GDM1 (cell line): ENCODE data around the gene MBD6.

Source experiments
- DNase-seq: peaks from one replicate; lab custom pipeline; 2025; lab: John Stamatoyannopoulos, UW

The MBD6 gene, protein sequence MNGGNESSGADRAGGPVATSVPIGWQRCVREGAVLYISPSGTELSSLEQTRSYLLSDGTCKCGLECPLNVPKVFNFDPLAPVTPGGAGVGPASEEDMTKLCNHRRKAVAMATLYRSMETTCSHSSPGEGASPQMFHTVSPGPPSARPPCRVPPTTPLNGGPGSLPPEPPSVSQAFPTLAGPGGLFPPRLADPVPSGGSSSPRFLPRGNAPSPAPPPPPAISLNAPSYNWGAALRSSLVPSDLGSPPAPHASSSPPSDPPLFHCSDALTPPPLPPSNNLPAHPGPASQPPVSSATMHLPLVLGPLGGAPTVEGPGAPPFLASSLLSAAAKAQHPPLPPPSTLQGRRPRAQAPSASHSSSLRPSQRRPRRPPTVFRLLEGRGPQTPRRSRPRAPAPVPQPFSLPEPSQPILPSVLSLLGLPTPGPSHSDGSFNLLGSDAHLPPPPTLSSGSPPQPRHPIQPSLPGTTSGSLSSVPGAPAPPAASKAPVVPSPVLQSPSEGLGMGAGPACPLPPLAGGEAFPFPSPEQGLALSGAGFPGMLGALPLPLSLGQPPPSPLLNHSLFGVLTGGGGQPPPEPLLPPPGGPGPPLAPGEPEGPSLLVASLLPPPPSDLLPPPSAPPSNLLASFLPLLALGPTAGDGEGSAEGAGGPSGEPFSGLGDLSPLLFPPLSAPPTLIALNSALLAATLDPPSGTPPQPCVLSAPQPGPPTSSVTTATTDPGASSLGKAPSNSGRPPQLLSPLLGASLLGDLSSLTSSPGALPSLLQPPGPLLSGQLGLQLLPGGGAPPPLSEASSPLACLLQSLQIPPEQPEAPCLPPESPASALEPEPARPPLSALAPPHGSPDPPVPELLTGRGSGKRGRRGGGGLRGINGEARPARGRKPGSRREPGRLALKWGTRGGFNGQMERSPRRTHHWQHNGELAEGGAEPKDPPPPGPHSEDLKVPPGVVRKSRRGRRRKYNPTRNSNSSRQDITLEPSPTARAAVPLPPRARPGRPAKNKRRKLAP

DNA sequence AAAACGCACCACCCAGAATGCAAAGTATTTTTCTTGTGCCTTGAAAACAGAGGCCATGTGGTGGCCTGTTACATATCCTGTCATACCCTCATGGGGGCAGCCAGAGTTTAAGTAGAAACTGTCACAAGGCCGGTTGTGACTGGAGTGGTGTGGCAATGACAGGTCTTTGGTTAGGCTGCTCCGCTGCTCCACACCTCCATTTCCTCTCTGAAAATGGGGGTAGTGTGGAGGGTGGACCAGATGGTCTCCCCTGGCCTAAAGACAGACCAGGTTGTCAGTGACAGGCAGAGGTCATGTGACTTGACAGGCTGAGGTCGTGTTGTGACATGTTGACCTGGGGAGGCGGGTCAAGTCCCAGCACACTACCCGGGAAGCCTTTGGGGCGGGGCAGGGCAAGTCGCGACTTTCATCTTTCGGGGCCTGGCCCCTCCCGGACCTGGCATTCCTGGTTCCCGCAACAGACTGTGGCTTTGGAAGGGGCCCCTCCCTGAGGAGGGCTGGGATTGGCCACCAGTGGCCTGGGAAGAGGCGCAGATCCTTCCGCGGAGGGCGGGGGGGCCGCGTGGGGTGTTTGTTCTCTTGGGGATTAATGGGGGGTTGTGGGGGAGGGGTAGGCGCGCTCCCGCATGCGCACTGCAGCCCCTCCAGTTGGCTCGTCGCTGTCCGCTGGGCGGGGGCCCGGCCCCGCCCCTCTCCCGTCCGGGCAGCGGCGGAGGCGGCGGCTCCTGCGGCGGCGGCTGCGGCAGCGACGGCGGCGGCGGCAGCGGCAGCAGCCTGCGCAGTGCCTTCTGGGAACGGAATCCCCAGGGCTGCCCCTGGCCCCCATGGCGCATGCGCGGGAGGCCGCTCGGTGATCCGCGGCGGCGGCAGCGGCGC, at the start of gene MBD6:
Gene MBD6, plus strand, starts transcription at position 814 of the 876 bp plus-strand sequence. CDS start 1,480 bp downstream, outside the sequence.
- DNase-seq: peak; percentile 91

DNA sequence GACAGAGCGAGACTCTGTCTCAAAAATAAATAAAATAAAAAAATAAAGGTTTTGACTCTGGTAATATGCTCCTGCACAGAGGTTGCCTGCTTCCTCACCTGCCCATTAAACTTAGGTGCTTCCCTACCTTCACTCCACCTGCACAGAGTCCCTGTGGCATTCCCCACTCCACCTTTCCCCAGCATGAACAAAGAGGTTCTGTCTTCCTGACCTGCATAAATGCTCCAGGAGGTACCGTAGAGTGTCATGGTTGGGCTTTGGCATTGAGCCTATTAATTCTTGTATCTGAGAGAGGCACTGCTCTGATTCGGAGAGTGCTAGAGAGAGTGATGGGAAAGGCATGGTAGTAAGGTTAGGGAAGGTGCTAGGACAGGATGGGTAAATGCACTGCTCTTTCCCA, 49.2 kb upstream of the MBD6 start:
- no peak for DNase-seq

DNA sequence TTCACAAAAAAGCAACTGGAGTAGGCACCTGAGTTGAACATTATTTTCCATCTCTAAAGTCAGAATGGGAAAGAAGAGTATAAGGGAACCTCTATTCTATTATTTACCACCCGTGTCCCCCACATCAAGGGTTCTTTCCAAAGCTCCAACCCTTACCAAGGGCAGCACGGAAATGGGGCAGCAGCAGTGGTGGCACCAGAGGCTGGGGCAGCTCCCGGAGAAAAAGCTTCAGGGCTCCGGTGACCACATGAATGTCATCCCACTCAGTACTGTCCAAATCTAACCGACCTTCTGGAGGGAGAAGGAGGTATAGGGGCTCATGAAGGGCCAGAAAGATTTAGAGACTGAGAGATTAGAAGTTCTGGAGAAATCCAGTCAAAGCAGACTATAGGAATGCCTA, 48.7 kb upstream of the MBD6 start:
- no peak for DNase-seq

DNA sequence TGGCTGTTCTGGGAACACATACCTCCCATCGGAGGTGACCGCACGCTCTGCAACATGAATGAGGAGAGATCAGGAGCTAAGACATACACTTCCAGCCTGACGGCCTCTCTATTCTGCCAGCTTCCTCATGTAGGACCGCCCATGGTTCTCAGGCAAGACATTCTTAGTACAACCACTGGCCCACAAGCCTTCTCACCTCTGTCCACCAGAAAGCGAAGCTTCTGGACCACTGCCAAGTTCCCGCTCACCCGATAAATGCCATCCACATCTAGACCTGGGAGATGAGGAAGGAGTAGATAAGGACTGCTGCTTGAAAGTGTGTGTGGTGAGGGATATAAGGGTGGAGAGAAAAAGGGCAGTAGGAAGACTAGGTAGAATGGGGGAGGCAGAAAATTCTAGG, 48.2 kb upstream of the MBD6 start:
- no peak for DNase-seq

DNA sequence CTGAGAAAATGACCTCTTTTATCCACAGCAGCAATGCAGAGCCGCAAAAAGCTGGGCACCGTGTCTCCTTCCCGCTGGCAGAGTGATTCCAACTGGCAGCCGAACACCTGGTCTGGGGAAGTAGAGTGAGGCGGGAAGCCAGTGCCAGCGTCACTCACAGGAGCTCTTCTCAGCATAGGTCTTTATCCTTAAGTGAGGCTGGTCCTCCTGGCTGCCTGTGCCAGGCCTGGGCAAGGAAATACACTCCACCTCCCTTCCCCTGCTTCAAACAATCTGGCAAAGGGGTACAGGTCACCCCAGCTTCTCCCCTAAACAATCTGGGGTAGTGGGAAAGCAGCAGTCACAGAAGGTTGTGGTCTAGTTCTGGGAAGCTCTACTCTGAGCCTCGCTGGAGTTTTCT, 47.8 kb upstream of the MBD6 start:
- DNase-seq: no peak

DNA sequence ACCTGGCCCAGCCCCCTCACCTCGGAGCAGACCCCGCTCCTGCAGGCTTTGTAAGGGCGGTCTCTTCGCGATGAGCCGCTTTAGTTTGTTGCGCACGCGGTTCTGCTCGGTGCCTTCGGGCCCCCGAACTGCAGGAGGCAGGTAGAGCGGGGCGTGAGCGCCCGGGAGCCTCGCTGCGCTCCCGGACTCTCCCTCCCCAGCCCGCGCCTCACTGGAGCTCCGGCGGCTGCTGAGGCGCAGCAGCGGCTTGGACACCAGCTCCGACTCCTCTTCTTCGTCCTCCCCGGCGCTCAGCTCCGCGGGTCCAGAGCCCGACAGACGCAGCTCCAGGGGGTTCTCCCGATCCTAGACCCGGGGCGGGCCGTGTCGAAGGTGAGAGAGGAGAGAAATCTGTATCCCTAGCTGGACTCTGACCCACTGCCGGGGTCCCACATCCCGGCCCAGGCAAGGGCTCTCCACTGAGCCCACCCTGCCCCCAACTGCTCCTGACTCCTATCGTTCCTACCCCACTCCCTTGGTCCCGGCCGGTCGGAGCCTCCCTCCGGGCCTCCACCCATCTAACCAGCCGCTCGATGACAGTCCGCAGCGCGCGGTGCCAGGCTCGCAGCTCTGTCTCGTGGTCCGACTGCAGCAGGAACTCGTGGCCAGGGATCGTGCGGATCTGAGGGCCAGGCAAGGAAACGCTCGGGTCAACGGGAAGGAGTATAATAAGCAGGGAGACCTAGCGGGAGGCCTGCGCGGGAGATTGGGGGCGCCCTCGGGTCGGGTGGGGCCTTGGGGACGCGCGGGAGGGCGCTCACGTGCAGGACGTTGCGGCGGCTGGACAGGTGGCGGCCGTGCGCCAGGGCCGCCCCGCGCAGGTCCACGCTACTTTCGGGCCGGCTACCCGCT, 47.1 kb upstream of the MBD6 start:
- no peak for DNase-seq

DNA sequence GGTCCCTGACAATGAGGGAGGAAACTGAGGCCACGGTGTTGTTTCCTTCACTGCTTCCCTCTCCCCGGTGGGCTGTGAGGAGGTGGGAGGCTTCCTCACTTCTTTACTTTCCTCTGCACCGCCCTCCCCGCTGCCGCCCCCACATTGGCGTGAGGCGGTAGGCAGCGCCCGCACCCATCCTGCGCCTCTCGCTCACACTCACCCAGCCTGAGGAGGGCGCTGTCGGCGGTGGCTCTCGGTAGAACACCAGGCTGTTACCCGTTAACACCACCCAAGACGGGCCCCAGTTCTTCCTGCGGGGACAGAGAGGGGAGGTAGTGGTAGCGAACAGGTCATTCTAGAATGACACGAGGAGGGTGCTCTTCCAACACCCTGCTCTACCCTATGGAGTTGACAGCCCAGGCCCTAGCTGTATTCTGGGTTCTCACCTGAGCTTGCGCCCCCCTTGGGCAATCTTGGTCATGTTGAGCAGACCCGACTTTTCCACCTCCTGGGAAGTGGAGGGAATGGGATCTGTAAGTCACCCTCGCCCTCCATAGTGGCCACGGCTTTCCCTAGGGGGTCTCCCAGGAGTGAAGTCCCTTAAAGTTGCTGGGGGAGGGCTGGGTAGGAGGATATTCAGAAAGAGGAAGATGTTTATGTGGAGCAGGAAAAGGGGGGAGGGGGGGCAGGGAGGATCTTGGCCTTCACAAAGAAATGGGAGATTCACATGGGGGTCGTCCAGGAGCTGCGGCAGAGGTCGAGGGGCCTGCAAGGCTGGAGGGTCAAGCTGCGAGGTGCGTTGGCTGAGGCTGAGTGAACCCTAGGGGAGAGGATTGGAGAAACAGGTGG, 46.2 kb upstream of the MBD6 start:
- peak; percentile 19 for DNase-seq

DNA sequence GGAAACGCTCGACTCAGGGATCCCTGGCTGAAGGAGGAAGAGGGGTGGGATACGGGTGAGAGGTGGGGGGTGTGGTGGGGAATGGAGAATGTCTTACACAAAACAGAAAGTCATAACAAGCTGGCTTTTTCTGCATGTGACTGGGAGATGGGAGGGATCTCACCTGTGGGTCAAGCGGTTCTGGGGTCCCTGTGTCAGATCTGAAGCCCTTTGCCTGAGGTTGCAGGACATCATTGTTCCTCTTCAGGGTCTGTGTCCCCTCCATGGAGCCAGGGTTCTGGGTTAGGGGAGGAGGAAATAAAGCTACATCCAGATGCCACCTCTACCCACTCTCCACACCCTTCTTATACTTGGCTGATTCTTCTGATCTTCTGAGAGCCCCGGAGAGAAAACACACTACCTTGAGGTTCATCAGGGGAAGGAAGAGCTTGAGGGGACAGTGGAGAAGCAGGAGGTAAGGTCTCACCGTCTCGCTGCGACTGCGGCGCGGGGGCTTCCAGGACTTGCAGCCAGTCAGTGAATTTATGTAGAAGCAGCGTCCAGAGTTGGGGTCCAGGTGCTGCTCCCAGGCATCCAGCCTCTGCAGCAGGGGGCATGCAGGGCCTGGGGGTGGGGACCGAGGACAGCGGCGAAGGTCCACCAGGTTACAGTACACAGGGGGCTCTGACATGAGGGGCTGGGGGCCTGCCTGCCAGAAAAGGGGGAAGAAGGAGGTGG, 45.5 kb upstream of the MBD6 start:
- DNase-seq: no peak

DNA sequence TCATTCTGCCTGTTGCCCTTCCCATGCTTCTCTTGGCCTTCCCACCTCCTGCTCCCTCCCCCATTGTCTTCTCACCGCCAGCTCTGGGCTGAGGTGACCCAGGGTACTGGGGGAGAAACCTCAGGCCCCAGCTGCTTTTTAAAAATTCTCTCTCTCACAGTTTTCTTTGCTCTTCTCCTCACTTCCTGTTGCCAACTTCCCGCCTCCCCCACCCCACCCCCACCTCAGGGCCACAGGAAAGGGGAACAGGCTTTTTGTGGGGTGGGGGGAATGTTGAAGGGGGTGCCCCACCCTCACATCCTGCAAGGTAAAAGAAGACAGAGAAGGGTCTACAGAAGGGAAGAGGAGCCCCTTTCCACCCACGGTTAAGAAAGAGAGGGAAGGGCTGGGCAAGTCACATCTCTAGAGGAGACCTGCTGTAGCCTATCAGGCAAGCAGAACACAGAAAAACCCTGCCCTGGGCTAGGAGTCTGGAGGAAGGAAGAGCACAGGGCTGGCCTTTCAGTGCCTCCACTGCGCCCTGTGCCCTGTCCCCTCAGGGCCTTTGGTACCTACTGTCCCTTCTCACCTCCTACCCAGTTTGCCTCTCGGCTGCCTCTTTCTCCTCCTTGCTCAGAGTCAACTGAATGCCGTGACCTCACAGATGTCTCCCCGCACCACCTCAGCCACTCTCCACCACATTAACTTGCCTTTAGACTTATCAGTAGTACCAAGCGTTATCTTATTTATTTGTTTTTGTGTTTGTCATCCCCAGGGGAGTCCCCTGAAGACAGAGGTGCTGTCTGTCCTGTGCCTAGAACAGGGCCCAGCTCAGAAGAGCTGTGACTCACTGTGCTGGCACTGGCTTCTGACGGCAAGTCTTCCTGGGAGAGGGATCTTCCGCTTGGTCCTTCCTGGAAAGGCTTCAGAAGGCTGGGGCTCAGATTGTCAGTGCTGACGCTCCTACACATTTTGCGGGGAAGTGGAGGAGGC, 44.6 kb upstream of the MBD6 start:
- peak; percentile 38 for DNase-seq

DNA sequence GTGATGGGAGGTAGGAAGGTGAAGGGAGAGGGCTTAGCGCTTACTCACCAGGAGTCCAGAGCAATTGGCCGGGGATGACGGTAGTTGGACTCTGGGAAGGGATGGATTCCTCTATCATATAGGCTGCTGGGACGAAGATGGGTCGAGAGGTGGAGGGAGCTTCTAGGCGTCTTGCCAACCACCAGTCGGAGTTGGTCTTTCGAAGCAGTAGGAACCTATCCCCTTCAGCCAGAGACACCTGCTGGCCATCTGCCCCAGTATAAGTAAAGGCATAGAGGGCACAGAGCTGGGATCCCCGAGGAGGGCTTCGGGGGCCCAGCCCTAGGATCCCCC, 43.6 kb upstream of the MBD6 start:
- no peak for DNase-seq

DNA sequence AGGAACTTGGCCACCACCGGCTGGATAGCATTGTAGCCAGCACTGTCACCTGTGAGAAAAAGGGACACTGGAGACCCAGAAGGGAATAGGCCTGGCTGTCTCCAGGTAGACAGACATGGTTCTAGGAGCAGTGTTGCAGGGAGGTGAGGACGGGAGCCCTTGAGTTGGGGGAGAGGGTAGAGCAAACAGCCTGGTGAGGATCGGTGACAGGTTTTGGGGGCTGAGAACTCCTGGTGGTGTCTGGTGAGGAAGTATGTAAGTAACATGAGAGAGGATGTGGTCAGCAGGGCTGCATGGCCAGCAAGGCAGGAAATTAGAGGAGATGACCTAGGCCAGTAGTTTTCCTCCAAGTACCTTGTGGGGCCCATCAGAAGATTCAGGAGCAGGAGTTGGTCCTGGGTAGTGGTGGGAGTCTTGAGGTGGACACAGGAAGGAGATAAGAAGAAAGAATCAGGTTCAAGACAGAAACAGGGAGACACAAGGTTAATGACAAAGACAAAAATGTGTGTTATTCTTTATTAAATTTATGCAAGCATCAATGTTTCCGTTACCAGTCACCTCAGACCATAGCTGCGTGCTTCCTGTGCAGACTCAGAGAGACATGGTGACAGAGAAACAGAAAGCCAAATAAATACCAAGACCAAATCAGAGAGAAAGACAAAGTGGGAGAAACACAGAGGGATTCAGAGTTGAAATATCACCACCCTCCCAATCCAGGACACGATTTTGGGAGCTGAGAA, 43.1 kb upstream of the MBD6 start, which contains the start of gene ARHGAP9:
Gene ARHGAP9, minus strand, starts transcription at position 491 of the 740 bp plus-strand sequence. Its CDS starts 460 bp downstream, at position 31.
- DNase-seq: no peak

DNA sequence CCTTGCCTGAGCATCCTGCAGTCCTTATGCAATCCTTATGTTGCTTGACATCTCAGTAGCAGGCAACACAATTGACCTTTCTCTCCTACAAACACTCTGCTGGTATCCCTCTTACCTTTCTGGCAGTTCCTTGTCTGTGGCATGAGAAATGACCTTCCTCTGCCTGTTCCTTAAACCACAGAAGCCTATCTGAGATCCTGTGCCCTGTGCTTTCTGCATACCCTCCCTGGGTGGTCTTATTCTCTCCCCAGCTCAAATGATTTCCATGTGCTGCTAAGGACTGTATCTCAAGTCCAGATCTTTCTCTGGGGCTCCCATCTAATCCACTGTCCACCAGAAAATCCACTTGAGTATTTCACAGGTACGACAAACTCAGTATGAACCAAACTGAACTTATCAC, 41.0 kb upstream of the MBD6 start:
- DNase-seq: no peak

DNA sequence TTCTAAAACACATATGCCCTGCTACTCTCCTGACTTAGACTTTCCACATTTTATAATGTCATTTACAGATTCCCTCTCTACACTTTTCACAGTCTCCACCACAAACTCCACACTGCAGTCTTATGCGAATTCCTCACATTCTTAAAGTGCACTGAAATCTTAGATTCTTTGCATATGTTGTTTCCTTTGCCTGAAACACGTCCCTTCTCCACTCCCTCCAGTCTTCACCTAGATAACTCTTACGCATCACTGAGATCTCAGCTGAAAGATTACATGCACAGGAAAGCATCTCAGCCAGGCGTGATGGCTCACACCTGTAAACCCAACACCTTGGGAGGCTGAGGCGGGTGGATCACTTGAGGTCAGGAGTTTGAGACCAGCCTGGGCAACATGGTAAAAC, 39.2 kb upstream of the MBD6 start:
- DNase-seq: no peak

DNA sequence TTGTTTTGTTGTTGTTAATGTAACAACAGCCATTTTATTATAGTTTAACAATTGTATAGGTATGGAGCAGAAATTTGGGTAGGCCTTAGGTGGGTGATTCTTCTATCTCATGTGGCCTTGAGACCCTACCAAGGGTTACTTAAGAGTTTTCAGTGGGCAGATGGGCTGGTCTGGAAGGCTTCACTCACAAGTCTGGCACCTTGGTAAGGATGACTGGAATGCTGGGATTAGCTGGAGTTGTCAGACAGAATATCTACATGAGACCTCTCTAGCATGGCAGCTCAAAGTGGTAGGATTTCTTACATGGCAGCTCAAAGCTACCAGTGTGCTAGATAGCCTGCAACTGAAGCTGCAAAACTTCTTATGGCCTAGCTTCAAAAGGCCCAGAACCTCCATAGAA, 36.9 kb upstream of the MBD6 start:
- DNase-seq: no peak

DNA sequence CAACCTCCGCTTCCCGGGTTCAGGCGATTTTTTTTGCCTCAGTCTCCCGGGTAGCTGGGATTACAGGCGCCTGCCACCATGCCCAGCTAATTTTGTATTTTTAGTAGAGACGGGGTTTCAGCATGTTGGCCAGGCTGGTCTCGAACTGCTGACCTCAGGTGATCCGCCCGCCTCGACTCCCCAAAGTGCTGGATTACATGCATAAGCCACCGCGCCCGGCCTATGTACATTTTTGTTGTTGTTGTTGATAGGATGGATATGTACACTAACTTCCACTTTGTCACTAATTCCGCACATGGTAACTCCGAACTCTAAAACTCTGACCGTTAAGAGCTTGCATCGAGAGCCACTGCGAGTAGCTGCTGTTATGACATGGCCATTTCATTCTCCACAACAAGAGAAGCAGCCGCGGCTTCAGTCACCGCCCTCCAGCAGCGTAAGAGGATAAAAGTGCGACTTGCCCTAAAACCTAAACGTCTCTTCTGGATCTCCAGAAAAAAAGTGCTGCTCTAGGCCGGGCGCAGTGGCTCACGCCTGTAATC, 35.5 kb upstream of the MBD6 start:
- no peak for DNase-seq

DNA sequence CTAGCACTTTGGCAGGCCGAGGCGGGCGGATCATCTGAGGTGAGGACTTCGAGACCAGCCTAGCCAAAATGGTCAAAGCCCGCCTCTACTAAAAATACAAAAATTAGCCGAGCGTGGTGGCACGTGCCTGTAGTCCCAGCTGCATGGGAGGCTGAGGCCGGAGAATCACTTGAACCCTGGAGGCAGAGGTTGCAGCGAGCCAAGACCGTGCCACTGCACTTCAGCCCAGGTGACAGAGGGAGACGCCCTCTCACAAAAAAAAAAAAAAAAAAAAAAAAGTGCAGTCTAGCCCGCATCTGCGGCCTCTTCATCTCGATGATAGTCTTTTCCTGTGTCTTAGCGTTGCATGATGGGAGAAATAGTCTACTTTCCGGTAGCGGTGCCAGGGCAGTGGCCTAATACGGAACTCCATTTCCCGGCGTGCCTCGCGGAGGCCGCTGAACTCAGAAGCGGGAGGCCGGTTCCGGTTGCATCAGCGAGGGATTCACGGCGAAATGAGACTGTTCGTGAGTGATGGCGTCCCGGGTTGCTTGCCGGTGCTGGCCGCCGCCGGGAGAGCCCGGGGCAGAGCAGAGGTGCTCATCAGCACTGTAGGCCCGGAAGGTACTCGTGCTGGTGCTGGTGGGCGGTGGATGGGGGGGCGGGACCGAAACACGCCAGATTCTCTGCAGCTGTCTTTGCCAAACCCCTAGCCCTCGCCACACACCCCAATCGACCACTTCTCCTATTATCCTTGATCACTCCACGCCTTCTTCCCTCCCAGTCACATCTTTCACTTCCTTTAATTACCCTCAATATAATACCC, 34.8 kb upstream of the MBD6 start, which contains the start of gene MARS1:
Gene MARS1, plus strand, starts transcription at position 472 of the 805 bp plus-strand sequence. Its CDS starts 23 bp downstream, at position 495.
- peak; percentile 91 for DNase-seq
